Parathyroid adenoma (tissue), 2 donors: ENCODE data around the gene NAT9.

ENCODE experiments used
- H2AFZ ChIP-seq: fragments of 300-600 bp; sonication (generic); one replicate; pipeline ENCODE4 v1.7.0; 2017; ENCODE audit warnings: antibody characterized with exemption, mild to moderate bottlenecking
- H3K27ac ChIP-seq: fragments of 300-600 bp; sonication (generic); one replicate; pipeline ENCODE4 v1.7.0; 2017
- H3K27me3 ChIP-seq: fragments of 300-600 bp; sonication (generic); one replicate; pipeline ENCODE4 v1.7.0; 2017; ENCODE audit warnings: low read length; ENCODE audit not compliant: control insufficient read depth, insufficient read depth
- H3K36me3 ChIP-seq: fragments of 300-600 bp; sonication (generic); one replicate; pipeline ENCODE4 v1.7.0; 2017; ENCODE audit warnings: low read length; ENCODE audit not compliant: control insufficient read depth, insufficient read depth
- H3K4me1 ChIP-seq: fragments of 300-600 bp; sonication (generic); one replicate; pipeline ENCODE4 v1.7.0; 2017; ENCODE audit warnings: control low read depth
- H3K4me2 ChIP-seq: fragments of 300-600 bp; sonication (generic); one replicate; pipeline ENCODE4 v1.7.0; 2017; ENCODE audit warnings: low read length
- H3K4me3 ChIP-seq: fragments of 300-600 bp; sonication (generic); one replicate; pipeline ENCODE4 v1.7.0; 2017; ENCODE audit warnings: low read depth, low read length
- H3K79me2 ChIP-seq: fragments of 300-600 bp; sonication (generic); one replicate; pipeline ENCODE4 v1.7.0; 2017; ENCODE audit warnings: control low read depth
- H3K9ac ChIP-seq: fragments of 300-600 bp; sonication (generic); one replicate; pipeline ENCODE4 v1.7.0; 2017; ENCODE audit warnings: mild to moderate bottlenecking
- H3K9me3 ChIP-seq: fragments of 300-600 bp; sonication (generic); one replicate; pipeline ENCODE4 v1.7.0; 2017; ENCODE audit warnings: low read length; ENCODE audit not compliant: control insufficient read depth
- TF ChIP-seq, protein P1 (sequence below): fragments of 300-600 bp; sonication (generic); IDR thresholded peaks from one replicate; pipeline ENCODE4 v1.7.0; 2017; ENCODE audit warnings: antibody characterized with exemption, mild to moderate bottlenecking
- donor health status: primary hyperparathyroidism.

NAT9 gene

DNA sequence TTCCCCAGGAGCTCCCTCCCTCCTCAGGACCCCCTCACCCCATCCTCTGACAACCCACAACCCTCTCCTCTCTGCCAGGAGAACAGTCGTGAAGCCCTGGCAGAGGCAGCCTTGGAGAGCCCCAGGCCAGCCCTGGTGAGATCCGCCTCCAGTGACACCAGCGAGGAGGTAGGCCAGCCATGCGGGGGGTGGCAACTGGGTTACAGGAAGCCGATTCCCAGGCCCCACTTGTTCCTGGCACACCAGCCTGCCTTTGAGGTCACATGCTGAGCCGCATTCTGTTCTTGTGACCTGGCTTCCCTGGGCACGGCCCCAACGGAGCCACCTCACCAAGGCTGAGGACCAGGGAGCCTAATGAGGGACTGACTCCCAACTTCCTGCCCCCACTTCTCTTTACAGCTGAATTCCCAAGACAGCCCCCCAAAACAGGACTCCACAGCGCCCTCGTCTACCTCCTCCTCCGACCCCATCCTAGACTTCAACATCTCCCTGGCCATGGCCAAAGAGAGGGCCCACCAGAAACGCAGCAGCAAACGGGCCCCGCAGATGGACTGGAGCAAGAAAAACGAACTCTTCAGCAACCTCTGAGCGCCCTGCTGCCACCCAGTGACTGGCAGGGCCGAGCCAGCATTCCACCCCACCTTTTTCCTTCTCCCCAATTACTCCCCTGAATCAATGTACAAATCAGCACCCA is 7.9 kb downstream of the NAT9 start:
- Histone ChIP-seq H3K36me3 (no peaks in the 10 kb centered on the region), H3K4me1 (peaks cover 70% of the 10 kb centered on the region)

GRCh38 chr17:74767111-74767516 is 9.0 kb downstream of the NAT9 start:
- Histone ChIP-seq H3K27me3 (no peaks in the 10 kb centered on the region), H3K4me1 (peaks cover 81% of the 10 kb centered on the region), H3K4me2 (no peak overlapping the region), H3K9ac (no peak overlapping the region), H3K36me3 (no peaks in the 10 kb centered on the region), H3K79me2 (peaks cover 23% of the 10 kb centered on the region), H2AFZ (no peak overlapping the region), H3K4me3 (no peak overlapping the region), H3K27ac (peak overlapping the region; percentile 85), H3K9me3 (no peaks in the 10 kb centered on the region)
- TF ChIP-seq, protein P1, sequence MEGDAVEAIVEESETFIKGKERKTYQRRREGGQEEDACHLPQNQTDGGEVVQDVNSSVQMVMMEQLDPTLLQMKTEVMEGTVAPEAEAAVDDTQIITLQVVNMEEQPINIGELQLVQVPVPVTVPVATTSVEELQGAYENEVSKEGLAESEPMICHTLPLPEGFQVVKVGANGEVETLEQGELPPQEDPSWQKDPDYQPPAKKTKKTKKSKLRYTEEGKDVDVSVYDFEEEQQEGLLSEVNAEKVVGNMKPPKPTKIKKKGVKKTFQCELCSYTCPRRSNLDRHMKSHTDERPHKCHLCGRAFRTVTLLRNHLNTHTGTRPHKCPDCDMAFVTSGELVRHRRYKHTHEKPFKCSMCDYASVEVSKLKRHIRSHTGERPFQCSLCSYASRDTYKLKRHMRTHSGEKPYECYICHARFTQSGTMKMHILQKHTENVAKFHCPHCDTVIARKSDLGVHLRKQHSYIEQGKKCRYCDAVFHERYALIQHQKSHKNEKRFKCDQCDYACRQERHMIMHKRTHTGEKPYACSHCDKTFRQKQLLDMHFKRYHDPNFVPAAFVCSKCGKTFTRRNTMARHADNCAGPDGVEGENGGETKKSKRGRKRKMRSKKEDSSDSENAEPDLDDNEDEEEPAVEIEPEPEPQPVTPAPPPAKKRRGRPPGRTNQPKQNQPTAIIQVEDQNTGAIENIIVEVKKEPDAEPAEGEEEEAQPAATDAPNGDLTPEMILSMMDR, result no peak

More for the DNA sequence above, 7.9 kb downstream of the NAT9 start:
- no peaks in the 10 kb centered on the region for H3K9me3 ChIP-seq
- H3K9ac ChIP-seq, result no peak overlapping the region
- H3K27ac ChIP-seq, result peak overlapping the region; percentile 85
- H3K4me3 ChIP-seq, result no peak overlapping the region
- H3K79me2 ChIP-seq, result peaks cover 14% of the 10 kb centered on the region
- H2AFZ ChIP-seq, result peak overlapping the region; percentile 15
- no peak overlapping the region for H3K4me2 ChIP-seq
- no peaks in the 10 kb centered on the region for H3K27me3 ChIP-seq
- TF ChIP-seq, protein P1, result peak; percentile 31

DNA sequence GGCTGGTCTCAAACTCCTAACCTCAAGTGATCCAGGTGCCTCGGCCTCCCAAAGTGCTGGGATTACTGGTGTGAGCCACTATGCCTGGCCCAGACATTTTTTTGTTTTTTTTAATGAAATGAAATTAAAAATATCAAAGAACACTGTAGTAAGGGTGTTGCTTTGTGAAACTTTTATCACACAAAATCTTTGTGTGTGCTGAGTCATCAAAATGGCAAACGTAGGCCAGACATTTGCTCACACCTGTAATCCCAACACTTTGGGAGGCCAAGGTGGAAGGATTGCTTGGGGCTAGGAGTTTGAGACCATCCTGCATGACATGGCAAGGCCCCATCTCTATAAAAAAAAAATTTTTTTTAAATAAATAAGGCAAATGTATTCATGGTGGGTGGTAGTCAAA is 9.7 kb downstream of the NAT9 start:
- Histone ChIP-seq H3K9me3 (no peaks in the 10 kb centered on the region), H3K4me1 (peaks cover 88% of the 10 kb centered on the region), H3K9ac (no peak overlapping the region), H3K36me3 (no peaks in the 10 kb centered on the region), H3K4me2 (no peak overlapping the region), H3K4me3 (no peak overlapping the region), H2AFZ (no peak overlapping the region), H3K27me3 (no peaks in the 10 kb centered on the region), H3K27ac (peak overlapping the region; percentile 13), H3K79me2 (peaks cover 30% of the 10 kb centered on the region)
- TF ChIP-seq, protein P1, result no peak

DNA sequence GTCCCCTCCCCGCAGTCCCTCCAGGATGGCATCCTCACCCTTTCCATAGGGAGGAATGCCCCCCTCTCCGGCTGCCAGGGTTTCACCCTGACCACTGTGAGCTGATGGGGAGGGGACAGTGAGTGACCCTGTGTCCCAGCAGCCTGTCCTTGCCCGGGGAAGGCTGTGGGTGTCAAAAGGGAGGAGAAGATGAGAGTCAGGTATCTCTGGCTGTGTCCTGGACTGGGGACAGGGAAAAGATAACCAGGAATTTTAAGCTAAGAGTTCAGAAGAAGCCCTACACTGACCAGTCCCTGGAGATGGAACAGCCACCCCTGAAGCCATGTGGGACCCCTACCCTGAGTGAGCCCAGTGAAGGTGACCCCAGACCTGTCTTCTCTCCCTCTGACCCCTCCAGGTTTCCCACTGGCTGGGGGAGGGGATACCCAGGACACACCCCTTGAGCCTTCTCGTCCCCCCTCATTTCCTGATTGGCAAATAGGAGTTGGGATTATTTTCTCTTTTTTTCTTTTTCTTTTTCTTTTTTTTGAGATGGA is 11.3 kb downstream of the NAT9 start:
- no peaks in the 10 kb centered on the region for H3K36me3 ChIP-seq
- H3K4me1 ChIP-seq, result peaks cover 92% of the 10 kb centered on the region
- peak overlapping the region; percentile 20 for H3K27ac ChIP-seq
- H3K27me3 ChIP-seq, result no peaks in the 10 kb centered on the region
- H3K9ac ChIP-seq, result no peak overlapping the region
- TF ChIP-seq, protein P1, result no peak
- H3K4me2 ChIP-seq, result no peak overlapping the region
- no peak overlapping the region for H3K4me3 ChIP-seq
- H3K9me3 ChIP-seq, result no peaks in the 10 kb centered on the region
- no peak overlapping the region for H2AFZ ChIP-seq
- peaks cover 34% of the 10 kb centered on the region for H3K79me2 ChIP-seq
